ENCODE results near the gene TNRC6B. TPM values are rescaled to one million over a fixed set of nuclear protein-coding genes. Genes with fewer than 3 reads are reported as not detected.

Gene TNRC6B
- total and polyA plus RNA-seq, 3 experiments from 2014 or later = 32.8 to 109 (median 37.8) TPM

DNA sequence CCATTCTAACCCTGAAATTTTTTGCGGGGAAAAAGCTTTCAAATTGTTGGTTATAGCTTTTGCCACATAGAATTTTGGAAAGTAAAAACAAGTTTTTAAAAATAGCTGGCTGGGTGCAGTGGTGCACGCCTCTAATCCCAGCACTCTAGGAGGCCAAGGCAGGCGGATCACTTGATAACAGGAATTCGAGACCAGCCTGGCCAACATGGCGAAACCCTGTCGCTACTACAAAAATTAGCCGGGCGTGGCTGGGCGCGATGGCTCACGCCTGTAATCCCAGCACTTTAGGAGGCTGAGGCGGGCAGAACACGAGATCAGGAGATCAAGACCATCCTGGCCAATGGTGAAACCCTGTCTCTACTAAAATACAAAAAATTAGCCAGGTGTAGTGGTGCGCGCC is 54.9 kb downstream of the TNRC6B start:
- peaks cover 5 to 64% (median 8%) of the 10 kb centered on the region in 3 donors for H3K36me3 Mint-ChIP-seq
- H3K9me3 Mint-ChIP-seq = no peaks in the 10 kb centered on the region
- no peaks in the 10 kb centered on the region for H3K27me3 ChIP-seq (ENCODE audit: insufficient read depth, low read length, poor library complexity, severe bottlenecking)
- peaks cover 12% of the 10 kb centered on the region for H3K36me3 ChIP-seq (ENCODE audit: insufficient read depth, low read length)
- no peaks in the 10 kb centered on the region for H3K27me3 Mint-ChIP-seq
- H3K4me1 ChIP-seq (ENCODE audit: insufficient read depth, low read length) = peaks cover 13% of the 10 kb centered on the region
- H3K4me1 Mint-ChIP-seq = peaks cover 41 to 61% (median 46%) of the 10 kb centered on the region in 3 donors
- H3K9me3 ChIP-seq (ENCODE audit: low read length) = no peaks in the 10 kb centered on the region
- no peak overlapping the region for H3K27ac ChIP-seq (ENCODE audit: low read depth, low read length)
- CTCF ChIA-PET = interaction anchor here (1.1 kb wide), 1 partner anchor 116 kb away, joined by 3 read pairs; no protein-coding TSS in a partner anchor
- no peak overlapping the region for H3K4me3 ChIP-seq (ENCODE audit: low read length)
- no peak for DNase-seq
- no peak overlapping the region for H3K27ac Mint-ChIP-seq
- POLR2A ChIA-PET = no interaction called here
- H3K4me3 Mint-ChIP-seq = no peak overlapping the region

DNA sequence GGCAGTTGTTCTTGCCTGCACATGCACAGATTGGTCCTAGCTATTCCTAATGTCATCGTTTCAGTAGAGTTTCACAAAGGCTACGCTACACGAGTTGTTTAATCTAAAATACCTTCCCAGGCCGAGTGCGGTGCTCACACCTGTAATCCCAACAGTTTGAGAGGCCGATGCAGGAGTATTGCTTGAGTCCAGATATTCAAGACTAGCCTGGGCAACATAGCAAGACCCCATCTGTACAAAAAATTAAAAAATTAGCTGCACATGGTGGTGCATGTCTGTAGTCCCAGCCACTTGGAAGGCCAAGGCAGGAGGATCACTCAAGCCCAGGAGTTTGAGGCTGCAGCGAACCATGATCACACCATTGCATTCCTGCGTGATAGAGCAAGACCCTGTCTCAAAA is 56.2 kb downstream of the TNRC6B start:
- ChIA-PET POLR2A (no interaction called here), CTCF (no interaction called here)
- Mint-ChIP-seq H3K27ac (no peak overlapping the region), H3K36me3 (peaks cover 7 to 63% (median 8%) of the 10 kb centered on the region in 3 donors), H3K9me3 (no peaks in the 10 kb centered on the region), H3K27me3 (no peaks in the 10 kb centered on the region), H3K4me1 (peaks cover 52 to 68% (median 59%) of the 10 kb centered on the region in 3 donors), H3K4me3 (no peak overlapping the region)
- no peaks in the 10 kb centered on the region for H3K27me3 ChIP-seq (ENCODE audit: insufficient read depth, low read length, poor library complexity, severe bottlenecking)
- H3K4me3 ChIP-seq (ENCODE audit: low read length) = no peak overlapping the region
- no peaks in the 10 kb centered on the region for H3K9me3 ChIP-seq (ENCODE audit: low read length)
- peaks cover 24% of the 10 kb centered on the region for H3K4me1 ChIP-seq (ENCODE audit: insufficient read depth, low read length)
- no peak overlapping the region for H3K27ac ChIP-seq (ENCODE audit: low read depth, low read length)
- peaks cover 12% of the 10 kb centered on the region for H3K36me3 ChIP-seq (ENCODE audit: insufficient read depth, low read length)
- no peak for DNase-seq

DNA sequence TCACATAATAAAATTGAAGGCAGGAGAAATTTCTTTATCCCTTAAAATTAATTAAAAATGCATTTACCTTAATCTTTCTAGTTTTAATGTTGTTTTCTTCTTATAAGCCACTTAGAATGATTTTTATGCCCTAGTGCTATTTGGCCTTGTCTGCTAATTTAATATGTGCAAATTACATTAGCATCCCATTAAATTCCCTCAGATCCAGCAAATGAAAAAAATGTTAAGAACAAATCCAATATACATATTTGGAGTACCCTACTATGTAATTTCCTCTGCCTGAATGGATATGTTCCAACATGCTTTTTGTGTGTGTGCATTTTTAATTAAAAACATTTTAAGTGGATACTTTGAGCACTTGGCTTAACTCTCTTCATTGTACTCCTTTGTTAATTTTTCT is 56.9 kb downstream of the TNRC6B start:
- Histone ChIP-seq H3K9me3 (ENCODE audit: low read length) (no peaks in the 10 kb centered on the region), H3K36me3 (ENCODE audit: insufficient read depth, low read length) (peaks cover 7% of the 10 kb centered on the region), H3K27me3 (ENCODE audit: insufficient read depth, low read length, poor library complexity, severe bottlenecking) (no peaks in the 10 kb centered on the region), H3K27ac (ENCODE audit: low read depth, low read length) (no peak overlapping the region), H3K4me3 (ENCODE audit: low read length) (no peak overlapping the region), H3K4me1 (ENCODE audit: insufficient read depth, low read length) (peaks cover 31% of the 10 kb centered on the region)
- Mint-ChIP-seq H3K4me3 (no peak overlapping the region), H3K9me3 (no peaks in the 10 kb centered on the region), H3K27ac (peak overlapping the region in 1 of 8 donors; percentile 35), H3K27me3 (no peaks in the 10 kb centered on the region), H3K36me3 (peaks cover 4 to 57% (median 7%) of the 10 kb centered on the region in 3 donors), H3K4me1 (peaks cover 55 to 69% (median 62%) of the 10 kb centered on the region in 3 donors)
- CTCF ChIA-PET = no interaction called here
- no peak for DNase-seq
- POLR2A ChIA-PET = no interaction called here

DNA sequence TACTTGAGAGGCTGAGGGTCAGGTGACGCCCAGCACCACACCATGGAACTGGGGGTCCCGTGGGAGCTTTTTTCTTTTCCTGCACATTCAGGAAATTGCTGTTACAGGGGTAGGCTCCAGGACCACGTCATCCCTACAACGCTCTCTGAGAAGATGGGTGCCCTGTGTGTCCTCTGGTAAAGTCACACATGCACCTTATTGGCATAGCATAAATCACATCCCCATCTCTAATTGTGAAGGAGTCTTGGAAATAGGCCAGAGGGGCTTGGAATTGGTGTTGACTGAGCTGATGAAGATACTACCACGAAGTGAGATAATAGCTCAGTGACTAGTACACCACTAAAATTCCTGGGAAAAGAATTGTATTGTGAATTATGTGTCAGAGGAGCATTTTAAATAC is 57.6 kb downstream of the TNRC6B start:
- Mint-ChIP-seq H3K27ac (peak overlapping the region in 3 of 8 donors; percentile 17 to 55 (median 35)), H3K4me3 (no peak overlapping the region)
- POLR2A ChIA-PET = no interaction called here

DNA sequence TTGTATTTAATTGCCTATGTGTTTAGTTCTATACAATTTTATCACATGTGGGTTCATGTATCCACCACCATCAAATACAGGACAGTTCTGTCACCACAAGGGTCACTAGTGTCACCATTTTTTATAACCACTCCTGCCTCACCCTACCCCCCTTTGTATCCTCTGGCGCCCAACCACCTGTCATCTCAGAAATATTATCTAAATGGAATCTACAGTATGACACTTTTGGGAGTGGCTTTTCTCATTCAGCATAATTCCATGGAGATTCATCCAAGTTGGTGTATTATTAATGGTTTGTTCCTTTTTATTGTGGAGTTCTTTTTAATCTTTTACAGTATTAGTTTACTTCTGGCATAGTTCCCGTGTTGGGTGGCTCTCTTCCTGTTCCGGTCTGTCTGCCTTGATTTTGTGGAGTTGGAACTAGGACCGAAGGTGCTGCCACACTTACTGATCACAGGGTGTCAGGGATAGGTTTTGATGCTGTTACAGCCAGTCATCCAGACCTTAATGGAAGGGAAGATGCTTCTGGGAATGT is 58.5 kb downstream of the TNRC6B start:
- H3K4me3 Mint-ChIP-seq = peak overlapping the region in 1 of 7 donors; percentile 5
- Histone ChIP-seq H3K9me3 (ENCODE audit: low read length) (no peaks in the 10 kb centered on the region), H3K4me1 (ENCODE audit: insufficient read depth, low read length) (peaks cover 44% of the 10 kb centered on the region), H3K4me3 (ENCODE audit: low read length) (no peak overlapping the region), H3K27ac (ENCODE audit: low read depth, low read length) (no peak overlapping the region), H3K36me3 (ENCODE audit: insufficient read depth, low read length) (peaks cover 7% of the 10 kb centered on the region), H3K27me3 (ENCODE audit: insufficient read depth, low read length, poor library complexity, severe bottlenecking) (no peaks in the 10 kb centered on the region)
- peaks cover 66 to 81% (median 73%) of the 10 kb centered on the region in 3 donors for H3K4me1 Mint-ChIP-seq
- ChIA-PET POLR2A (no interaction called here), CTCF (no interaction called here)
- H3K27ac Mint-ChIP-seq = peak overlapping the region in 7 of 8 donors; percentile 21 to 68 (median 40)
- H3K36me3 Mint-ChIP-seq = peaks cover 4 to 49% (median 7%) of the 10 kb centered on the region in 3 donors
- H3K9me3 Mint-ChIP-seq = no peaks in the 10 kb centered on the region
- H3K27me3 Mint-ChIP-seq = no peaks in the 10 kb centered on the region
- no peak for DNase-seq

More for the DNA sequence above, 57.6 kb downstream of the TNRC6B start:
- Histone ChIP-seq H3K9me3 (ENCODE audit: low read length) (no peaks in the 10 kb centered on the region), H3K4me3 (ENCODE audit: low read length) (no peak overlapping the region), H3K4me1 (ENCODE audit: insufficient read depth, low read length) (peaks cover 35% of the 10 kb centered on the region), H3K27ac (ENCODE audit: low read depth, low read length) (no peak overlapping the region), H3K36me3 (ENCODE audit: insufficient read depth, low read length) (peaks cover 7% of the 10 kb centered on the region), H3K27me3 (ENCODE audit: insufficient read depth, low read length, poor library complexity, severe bottlenecking) (no peaks in the 10 kb centered on the region)
- Mint-ChIP-seq H3K9me3 (no peaks in the 10 kb centered on the region), H3K36me3 (peaks cover 4 to 52% (median 7%) of the 10 kb centered on the region in 3 donors), H3K27me3 (no peaks in the 10 kb centered on the region), H3K4me1 (peaks cover 57 to 72% (median 65%) of the 10 kb centered on the region in 3 donors)
- no peak for DNase-seq
- CTCF ChIA-PET = interaction anchor here (0.6 kb wide), 1 partner anchor 10 kb away, joined by 3 read pairs; no protein-coding TSS in a partner anchor

DNA sequence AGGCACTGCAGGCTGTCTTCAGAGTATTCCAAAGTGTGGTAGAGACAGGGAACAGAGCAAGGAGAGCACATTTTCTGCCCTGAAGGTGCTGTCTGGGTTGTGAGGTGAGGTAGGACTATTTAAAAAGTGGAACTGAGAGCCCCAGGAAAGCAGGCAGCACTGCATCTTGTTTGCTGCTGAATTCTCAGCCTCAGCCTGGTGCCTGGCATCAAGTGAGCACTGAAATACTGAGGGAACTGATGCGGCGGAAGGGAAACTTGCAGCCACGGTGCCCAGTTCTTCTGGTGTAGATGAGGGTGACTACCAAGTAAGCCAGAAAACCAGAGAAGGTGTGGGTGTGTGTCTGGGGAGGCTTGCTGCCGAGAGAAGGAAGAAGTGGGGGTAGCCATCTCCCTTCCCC is 59.5 kb downstream of the TNRC6B start:
- Histone ChIP-seq H3K27ac (ENCODE audit: low read depth, low read length) (no peak overlapping the region), H3K4me3 (ENCODE audit: low read length) (no peak overlapping the region), H3K36me3 (ENCODE audit: insufficient read depth, low read length) (peaks cover 4% of the 10 kb centered on the region), H3K27me3 (ENCODE audit: insufficient read depth, low read length, poor library complexity, severe bottlenecking) (no peaks in the 10 kb centered on the region), H3K9me3 (ENCODE audit: low read length) (no peaks in the 10 kb centered on the region), H3K4me1 (ENCODE audit: insufficient read depth, low read length) (peaks cover 54% of the 10 kb centered on the region)
- ChIA-PET POLR2A (no interaction called here), CTCF (no interaction called here)
- H3K36me3 Mint-ChIP-seq = peaks cover 0 to 40% (median 3%) of the 10 kb centered on the region in 3 donors
- peak overlapping the region in 4 of 8 donors; percentile 31 to 65 (median 48) for H3K27ac Mint-ChIP-seq
- DNase-seq = no peak
- H3K9me3 Mint-ChIP-seq = no peaks in the 10 kb centered on the region
- no peaks in the 10 kb centered on the region for H3K27me3 Mint-ChIP-seq
- H3K4me3 Mint-ChIP-seq = no peak overlapping the region
- H3K4me1 Mint-ChIP-seq = peaks cover 74 to 87% (median 79%) of the 10 kb centered on the region in 3 donors

DNA sequence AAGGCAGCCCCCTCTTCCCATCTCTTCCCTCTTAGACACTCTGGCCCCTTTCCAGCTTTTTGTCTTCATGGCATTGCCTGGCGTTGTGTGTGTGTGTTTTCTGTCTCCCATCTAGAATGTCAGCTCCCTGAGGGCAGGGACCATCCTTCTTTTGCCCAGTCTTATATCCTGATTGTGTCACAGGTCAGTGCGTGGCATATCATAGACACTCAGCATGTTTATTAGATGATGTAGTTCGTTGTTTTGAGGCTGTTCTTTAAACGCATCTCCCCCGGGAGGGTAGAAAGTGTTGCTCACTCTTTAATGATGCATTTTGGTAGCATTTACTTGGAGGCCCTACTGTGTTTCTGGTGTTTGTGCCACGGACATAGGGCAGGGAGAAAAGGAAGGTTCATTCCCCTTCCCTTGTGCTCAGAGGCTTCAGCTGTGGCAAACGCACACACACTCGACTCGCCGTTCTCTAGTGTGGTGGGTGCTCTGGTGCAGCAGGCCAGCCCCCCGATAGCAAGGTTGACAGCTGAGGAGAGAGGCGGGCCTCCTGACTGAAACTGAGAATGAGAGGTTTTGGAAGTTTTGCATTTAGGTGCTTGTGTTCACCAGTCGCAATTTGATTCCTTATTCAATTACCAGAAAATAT is 60.2 kb downstream of the TNRC6B start:
- Histone ChIP-seq H3K9me3 (ENCODE audit: low read length) (no peaks in the 10 kb centered on the region), H3K36me3 (ENCODE audit: insufficient read depth, low read length) (no peaks in the 10 kb centered on the region), H3K4me3 (ENCODE audit: low read length) (no peak overlapping the region), H3K27me3 (ENCODE audit: insufficient read depth, low read length, poor library complexity, severe bottlenecking) (no peaks in the 10 kb centered on the region), H3K27ac (ENCODE audit: low read depth, low read length) (no peak overlapping the region), H3K4me1 (ENCODE audit: insufficient read depth, low read length) (peaks cover 56% of the 10 kb centered on the region)
- peaks cover 78 to 92% (median 85%) of the 10 kb centered on the region in 3 donors for H3K4me1 Mint-ChIP-seq
- no peaks in the 10 kb centered on the region for H3K27me3 Mint-ChIP-seq
- ChIA-PET POLR2A (no interaction called here), CTCF (no interaction called here)
- H3K36me3 Mint-ChIP-seq = peaks cover 0 to 34% (median 3%) of the 10 kb centered on the region in 3 donors
- peak overlapping the region in 2 of 7 donors; percentile 9 to 33 for H3K4me3 Mint-ChIP-seq
- no peaks in the 10 kb centered on the region for H3K9me3 Mint-ChIP-seq
- DNase-seq = no peak
- H3K27ac Mint-ChIP-seq = peak overlapping the region in 7 of 8 donors; percentile 40 to 94 (median 74)
